Activated CD8-positive, alpha-beta T cell treated with anti-CD3 and anti-CD28 coated beads for 36 hours (primary cell): ENCODE measurements around the gene OR10A3. TPM values are rescaled to one million over a fixed set of nuclear protein-coding genes. Genes with fewer than 3 reads are reported as not detected.

ENCODE experiments used
- ATAC-seq: fragments of 200-7000 bp; cut with Tn5 transposase; one replicate; pipeline ENCODE4 v1.10.0; 2021; ENCODE audit warnings: mild to moderate bottlenecking, moderate library complexity
- CTCF ChIA-PET: fragments of 350-600 bp; sonication (Branson Sonifier 250); formaldehyde crosslinking; loops from one replicate; lab custom pipeline; 2021; ENCODE audit warnings: antibody characterized with exemption; lab: Charles Lee
- POLR2A ChIA-PET: fragments of 350-600 bp; sonication (Branson Sonifier 250); formaldehyde crosslinking; loops from one replicate; lab custom pipeline; 2021; ENCODE audit warnings: antibody characterized with exemption; lab: Charles Lee
- DNase-seq: peaks from one replicate; pipeline ENCODE4 v3.0.0-alpha.2; 2020
- H3K27ac Mint-ChIP-seq: one replicate; pipeline ENCODE4 v1.8.0; 2021; ENCODE audit warnings: mild to moderate bottlenecking, mixed read lengths
- H3K27me3 Mint-ChIP-seq: one replicate; pipeline ENCODE4 v1.8.0; 2021; ENCODE audit warnings: mixed read lengths
- H3K36me3 Mint-ChIP-seq: one replicate; pipeline ENCODE4 v1.8.0; 2021; ENCODE audit warnings: low read depth, mixed read lengths
- H3K4me1 Mint-ChIP-seq: one replicate; pipeline ENCODE4 v1.8.0; 2021; ENCODE audit warnings: low read depth, mixed read lengths
- H3K4me3 Mint-ChIP-seq: one replicate; pipeline ENCODE4 v1.8.0; 2021; ENCODE audit warnings: mild to moderate bottlenecking, moderate library complexity, mixed read lengths
- H3K9me3 Mint-ChIP-seq: one replicate; pipeline ENCODE4 v1.8.0; 2021; ENCODE audit warnings: mixed read lengths
- CTCF ChIP-seq: fragments of 200-600 bp; IDR thresholded peaks from one replicate; pipeline ENCODE4 v1.8.0; 2022; ENCODE audit warnings: antibody characterized with exemption, mild to moderate bottlenecking
- intact Hi-C: fragments of 100-400 bp; cut with micrococcal nuclease; formaldehyde crosslinking; loops from one replicate; pipeline ENCODE4 v1.10.0; 2022
- total RNA-seq, 2 experiments: library from RNA; stranded (reverse); gene quantifications; one replicate each; pipeline ENCODE4 v1.2.3, GENCODE V29; 2021

The OR10A3 gene
- total RNA-seq, 2 experiments from 2014 or later = not detected

- ChIA-PET POLR2A (no interaction called here), CTCF (no interaction called here)
- H3K27ac Mint-ChIP-seq = no peak within 1 kb of the TSS
Observed at GRCh38 chr11:7965386-7965785, 23.9 kb upstream of the OR10A3 start, which contains the start of gene NLRP10. Gene NLRP10 (minus strand): TSS chr11:7965447. CDS start chr11:7963495, 1,952 bp downstream.

GRCh38 chr11:7964873-7965272, 23.4 kb upstream of the OR10A3 start:
- no peak overlapping the region for H3K27ac Mint-ChIP-seq
- POLR2A ChIA-PET = interaction anchor here (0.6 kb wide), 1 partner anchor 24 kb away, joined by 3 read pairs; no protein-coding TSS in a partner anchor
- no peaks in the 10 kb centered on the region for H3K36me3 Mint-ChIP-seq
- intact Hi-C loops = no loop called here
- H3K4me1 Mint-ChIP-seq = no peaks in the 10 kb centered on the region
- no peaks in the 10 kb centered on the region for H3K9me3 Mint-ChIP-seq
- H3K4me3 Mint-ChIP-seq = no peak overlapping the region
- CTCF ChIA-PET = no interaction called here
- DNase-seq = no peak
- ATAC-seq = no peak
- TF ChIP-seq CTCF = no peak
- H3K27me3 Mint-ChIP-seq = peaks cover 14% of the 10 kb centered on the region

More at GRCh38 chr11:7965386-7965785, 23.9 kb upstream of the OR10A3 start, which contains the start of gene NLRP10:
- DNase-seq (no peak), ATAC-seq (no peak)
- TF ChIP-seq CTCF = no peak
- H3K9me3 Mint-ChIP-seq = no peaks in the 10 kb centered on the region
- no peaks in the 10 kb centered on the region for H3K36me3 Mint-ChIP-seq
- no peaks in the 10 kb centered on the region for H3K4me1 Mint-ChIP-seq
- H3K27me3 Mint-ChIP-seq = peaks cover 12% of the 10 kb centered on the region
- H3K4me3 Mint-ChIP-seq = no peak within 1 kb of the TSS
- intact Hi-C loops = no loop called here

GRCh38 chr11:7964261-7964660, 22.8 kb upstream of the OR10A3 start:
- ATAC-seq (no peak), DNase-seq (no peak)
- TF ChIP-seq CTCF = no peak
- no peak overlapping the region for H3K27ac Mint-ChIP-seq
- CTCF ChIA-PET = no interaction called here
- H3K36me3 Mint-ChIP-seq = no peaks in the 10 kb centered on the region
- peaks cover 15% of the 10 kb centered on the region for H3K27me3 Mint-ChIP-seq
- no peaks in the 10 kb centered on the region for H3K4me1 Mint-ChIP-seq
- H3K4me3 Mint-ChIP-seq = no peak overlapping the region
- intact Hi-C loops = no loop called here
- H3K9me3 Mint-ChIP-seq = no peaks in the 10 kb centered on the region
- POLR2A ChIA-PET = interaction anchor here (0.6 kb wide), 1 partner anchor 25 kb away, joined by 3 read pairs; no protein-coding TSS in a partner anchor

- no peak for TF ChIP-seq CTCF
- DNase-seq (no peak), ATAC-seq (no peak)
- POLR2A ChIA-PET = no interaction called here
- no peaks in the 10 kb centered on the region for H3K4me1 Mint-ChIP-seq
- H3K36me3 Mint-ChIP-seq = no peaks in the 10 kb centered on the region
- CTCF ChIA-PET = no interaction called here
- no peaks in the 10 kb centered on the region for H3K9me3 Mint-ChIP-seq
- H3K4me3 Mint-ChIP-seq = no peak overlapping the region
- H3K27ac Mint-ChIP-seq = no peak overlapping the region
- H3K27me3 Mint-ChIP-seq = peaks cover 15% of the 10 kb centered on the region
- intact Hi-C loops = no loop called here
Observed at GRCh38 chr11:7955191-7955590, 13.7 kb upstream of the OR10A3 start.

GRCh38 chr11:7949934-7950333, 8.4 kb upstream of the OR10A3 start:
- no peak for ATAC-seq
- H3K27me3 Mint-ChIP-seq = peaks cover 18% of the 10 kb centered on the region
- POLR2A ChIA-PET = no interaction called here

More at GRCh38 chr11:7949934-7950333, 8.4 kb upstream of the OR10A3 start:
- no peaks in the 10 kb centered on the region for H3K4me1 Mint-ChIP-seq
- no peak for DNase-seq
- no peak overlapping the region for H3K4me3 Mint-ChIP-seq
- no peak overlapping the region for H3K27ac Mint-ChIP-seq
- no peak for TF ChIP-seq CTCF
- intact Hi-C loops = no loop called here
- no peaks in the 10 kb centered on the region for H3K36me3 Mint-ChIP-seq
- CTCF ChIA-PET = no interaction called here
- no peaks in the 10 kb centered on the region for H3K9me3 Mint-ChIP-seq
